ENCODE data around the gene PCK2. TPM values are rescaled to one million over a fixed set of nuclear protein-coding genes. Genes with fewer than 3 reads are reported as not detected.
A peak's percentile ranks its signal among the peaks of the same experiment; 100 is the strongest.
"Not testable (repeated sequence)": the region's sequence is repeated elsewhere in the genome, so short reads cannot be mapped to it uniquely, and the experiment has no call there.

PCK2 gene
- 18.9 to 22.2 TPM (median 20.6 TPM) in 3 replicates for total RNA-seq

- no peak for TF ChIP-seq CTCF (IDR thresholded peaks at IDR 0.05; ENCODE audit: unreplicated experiment)
- peak within 1 kb of the TSS; percentile 81 for H3K4me3 Mint-ChIP-seq
- peaks cover 22% of the 10 kb centered on the region for H3K4me1 Mint-ChIP-seq
- no peaks in the 10 kb centered on the region for H3K36me3 Mint-ChIP-seq
- H3K9me3 Mint-ChIP-seq: no peaks in the 10 kb centered on the region
- DNase-seq (ENCODE audit: low spot score in 2 of 2, unreplicated experiment in 2 of 2): peak; percentile 61 to 73
- H3K27me3 Mint-ChIP-seq (ENCODE audit: low read depth): no peaks in the 10 kb centered on the region
- peak within 1 kb of the TSS; percentile 75 for H3K27ac Mint-ChIP-seq
Observed at GRCh38 chr14:24093901-24094840, at the start of gene PCK2. PCK2 (plus strand) TSS chr14:24094311; CDS start chr14:24094406, 95 bp downstream.

- H3K9me3 Mint-ChIP-seq; H3K27ac Mint-ChIP-seq; DNase-seq (ENCODE audit: low spot score in 2 of 2, unreplicated experiment in 2 of 2); H3K36me3 Mint-ChIP-seq; H3K4me3 Mint-ChIP-seq: not testable (repeated sequence)
- H3K27me3 Mint-ChIP-seq (ENCODE audit: low read depth): peaks cover 66% of the 10 kb centered on the region
- H3K4me1 Mint-ChIP-seq: peaks cover 16% of the 10 kb centered on the region
Observed at GRCh38 chr14:24049002-24049401, 45.1 kb upstream of the PCK2 start.

GRCh38 chr14:24050753-24051152 is 43.4 kb upstream of the PCK2 start:
- peaks cover 16% of the 10 kb centered on the region for H3K4me1 Mint-ChIP-seq
- not testable (repeated sequence) for H3K36me3 Mint-ChIP-seq; H3K9me3 Mint-ChIP-seq; DNase-seq (ENCODE audit: low spot score in 2 of 2, unreplicated experiment in 2 of 2); H3K27ac Mint-ChIP-seq
- H3K4me3 Mint-ChIP-seq: peak overlapping the region; percentile 69
- H3K27me3 Mint-ChIP-seq (ENCODE audit: low read depth): peaks cover 71% of the 10 kb centered on the region

GRCh38 chr14:24051176-24051788 is 42.8 kb upstream of the PCK2 start:
- peak overlapping the region; percentile 13 for H3K27ac Mint-ChIP-seq
- H3K4me1 Mint-ChIP-seq: peaks cover 16% of the 10 kb centered on the region

GRCh38 chr14:24051789-24052655 is 42.1 kb upstream of the PCK2 start, which contains the start of gene CARMIL3:
CARMIL3 (plus strand) TSS chr14:24052009; CDS start chr14:24052154, 145 bp downstream.
- DNase-seq (ENCODE audit: low spot score in 2 of 2, unreplicated experiment in 2 of 2): peak; percentile 54 to 78
- peaks cover 69% of the 10 kb centered on the region for H3K27me3 Mint-ChIP-seq (ENCODE audit: low read depth)
- no peaks in the 10 kb centered on the region for H3K9me3 Mint-ChIP-seq
- TF ChIP-seq CTCF (IDR thresholded peaks at IDR 0.05; ENCODE audit: unreplicated experiment): no peak
- H3K4me1 Mint-ChIP-seq: peaks cover 16% of the 10 kb centered on the region
- no peaks in the 10 kb centered on the region for H3K36me3 Mint-ChIP-seq
- H3K4me3 Mint-ChIP-seq: peak within 1 kb of the TSS; percentile 69
- H3K27ac Mint-ChIP-seq: peak within 1 kb of the TSS; percentile 13

More at GRCh38 chr14:24051176-24051788, 42.8 kb upstream of the PCK2 start:
- Mint-ChIP-seq H3K36me3 (no peaks in the 10 kb centered on the region), H3K4me3 (peak overlapping the region; percentile 69), H3K27me3 (ENCODE audit: low read depth) (peaks cover 70% of the 10 kb centered on the region), H3K9me3 (no peaks in the 10 kb centered on the region)
- no peak for DNase-seq (ENCODE audit: low spot score in 2 of 2, unreplicated experiment in 2 of 2)
- no peak for TF ChIP-seq CTCF (IDR thresholded peaks at IDR 0.05; ENCODE audit: unreplicated experiment)

All from mesothelial cell of epicardium (in vitro differentiated cells).